8988T (cell line): Measurements from ENCODE around the gene DMAP1.

Source experiments
- DNase-seq: peaks from one replicate; pipeline ENCODE4 v3.0.0; 2011

Gene DMAP1

DNA sequence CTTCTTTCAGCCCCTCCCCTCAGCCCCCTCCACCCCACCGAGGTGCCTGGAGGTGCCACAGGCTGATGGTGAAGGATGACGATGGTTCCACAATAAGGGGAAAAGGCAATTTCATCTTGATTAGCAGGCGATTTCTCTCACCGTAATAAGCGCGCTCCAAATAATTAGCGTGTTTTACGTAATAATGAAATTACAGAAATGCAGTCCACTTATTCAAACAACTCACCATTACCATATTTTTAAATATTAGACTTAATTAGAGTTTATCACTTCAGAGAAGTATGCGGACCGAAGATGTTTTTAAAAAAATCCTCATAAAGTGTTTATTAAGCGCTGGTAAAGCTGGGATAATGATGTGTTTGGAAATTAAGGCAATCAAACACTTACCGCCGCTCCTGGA is 14.9 kb downstream of the DMAP1 start:
- DNase-seq = no peak

DNA sequence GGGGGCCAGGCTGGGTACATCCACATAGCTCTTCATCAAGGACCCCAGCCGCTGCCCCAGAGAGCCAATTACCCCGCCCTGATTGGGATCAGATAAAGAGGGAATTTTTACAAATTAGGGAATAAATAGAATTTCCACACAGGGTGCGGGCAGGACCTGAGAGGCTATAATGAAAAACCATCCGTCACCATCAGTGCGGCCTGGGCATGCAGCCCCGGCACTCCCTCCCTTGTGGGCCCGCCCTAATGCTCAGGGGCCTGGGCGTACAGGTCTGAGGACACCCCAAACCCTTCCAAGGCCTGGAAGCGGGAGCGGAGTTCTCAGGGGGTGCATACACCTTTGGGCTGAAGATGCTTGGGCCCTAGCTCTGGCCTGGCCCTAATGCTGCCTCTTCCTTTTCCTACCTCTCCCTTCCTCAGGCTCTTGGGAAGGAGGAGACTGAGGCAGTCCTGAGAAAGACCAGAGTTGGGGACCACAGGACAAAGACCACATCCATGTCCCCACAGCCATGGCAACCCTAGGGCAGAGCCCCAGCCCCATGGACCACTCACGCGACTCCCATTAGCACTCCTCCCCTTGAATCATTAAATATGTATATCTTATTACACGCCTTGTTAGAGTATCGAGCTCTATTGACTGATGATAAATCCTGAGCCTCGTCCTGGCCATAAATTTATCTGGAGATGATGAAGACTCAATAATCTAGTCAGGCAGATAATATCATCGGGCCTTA is 16.3 kb downstream of the DMAP1 start:
- DNase-seq = no peak

DNA sequence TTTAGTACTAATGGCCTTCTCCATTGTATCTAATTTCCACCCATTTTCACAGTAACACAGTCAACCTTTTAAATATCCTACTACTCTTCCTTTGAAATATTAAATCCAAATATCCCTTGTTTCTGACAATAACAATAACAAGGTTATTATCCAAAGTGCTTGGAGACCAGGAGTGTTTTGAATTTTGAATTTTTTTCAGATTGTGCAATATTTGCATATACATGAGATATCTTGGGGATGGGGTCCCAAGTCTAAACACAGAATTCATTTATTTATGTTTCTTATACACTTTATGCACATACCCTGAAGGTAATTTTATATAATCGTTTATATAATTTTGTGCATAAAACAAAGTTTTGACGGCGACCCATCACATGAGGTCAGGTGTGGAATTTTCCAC is 17.5 kb downstream of the DMAP1 start:
- no peak for DNase-seq

DNA sequence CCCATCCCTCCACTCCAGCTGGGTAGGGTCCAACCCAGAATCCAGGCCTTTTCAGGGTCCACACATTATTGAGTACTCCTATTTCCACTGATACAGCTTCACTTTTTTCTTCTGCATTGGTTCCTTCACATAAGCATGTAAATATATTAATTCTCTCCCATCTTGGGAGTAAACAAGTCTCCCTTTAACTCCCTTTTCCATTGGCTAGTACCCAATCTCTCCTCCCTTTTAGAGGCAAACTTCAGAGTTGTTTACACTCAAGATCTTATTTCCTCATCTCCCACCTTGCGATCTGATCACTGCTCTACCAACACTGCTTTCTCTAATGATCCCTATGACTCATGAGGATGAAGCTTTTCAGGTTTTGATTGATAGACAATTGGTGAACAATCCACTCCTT is 20.3 kb downstream of the DMAP1 start:
- DNase-seq = no peak

DNA sequence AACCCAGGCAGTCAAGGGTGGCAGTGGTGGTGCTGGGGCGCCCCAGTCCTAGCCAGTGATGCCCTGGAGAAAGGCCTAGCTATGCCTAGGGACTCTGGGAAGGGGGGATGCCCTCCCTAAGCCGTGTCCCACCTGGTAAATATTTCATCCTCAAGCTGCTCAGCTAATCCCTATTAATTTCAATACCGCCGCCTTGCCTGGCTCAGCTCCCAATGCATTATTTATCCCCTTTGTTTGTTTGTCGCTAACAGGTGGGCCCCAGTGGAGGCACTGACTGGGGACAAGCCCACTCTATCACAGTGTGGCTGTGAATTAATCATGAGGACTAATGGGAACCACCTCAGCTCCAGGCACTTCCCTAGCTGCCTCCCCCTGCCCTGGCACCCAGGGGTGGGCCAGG is 22.5 kb downstream of the DMAP1 start:
- no peak for DNase-seq

DNA sequence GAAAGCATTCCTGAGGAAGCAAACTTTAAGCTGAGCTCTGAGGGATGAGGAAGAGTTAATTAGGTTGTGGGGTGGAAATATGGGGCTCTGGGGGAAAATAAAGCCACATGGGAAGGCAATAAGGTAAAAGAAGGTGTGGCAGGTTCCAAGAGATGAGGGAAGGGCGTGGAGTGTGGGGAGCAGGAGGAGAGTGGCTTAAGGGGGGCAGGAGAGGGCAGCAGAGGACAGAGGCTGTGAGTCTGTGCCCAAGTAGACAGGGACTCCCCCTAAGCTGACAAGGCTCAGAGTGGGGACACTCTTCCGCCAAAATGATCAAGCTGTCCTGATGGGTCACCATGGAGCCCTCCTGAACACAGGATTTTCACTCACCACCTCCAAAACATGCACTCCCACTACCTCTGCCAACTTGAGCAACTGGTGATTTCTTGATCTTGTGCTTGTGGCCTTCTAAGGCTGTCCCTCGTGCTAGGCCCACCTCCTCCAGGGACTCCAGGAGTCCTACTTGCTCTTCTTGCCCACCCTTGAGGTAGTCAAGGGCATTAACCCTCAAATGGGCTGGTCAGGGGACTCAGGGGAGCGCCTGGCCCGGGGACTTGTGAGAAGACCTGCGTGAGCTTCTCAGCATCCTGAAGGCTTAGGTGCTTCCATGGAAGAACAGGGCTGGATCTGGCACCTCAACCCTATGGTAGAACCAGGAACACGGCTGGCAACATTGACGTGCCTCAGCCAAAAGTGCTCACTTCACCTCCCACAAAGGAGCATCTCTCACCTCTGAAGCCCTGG is 23.4 kb downstream of the DMAP1 start:
- no peak for DNase-seq

DNA sequence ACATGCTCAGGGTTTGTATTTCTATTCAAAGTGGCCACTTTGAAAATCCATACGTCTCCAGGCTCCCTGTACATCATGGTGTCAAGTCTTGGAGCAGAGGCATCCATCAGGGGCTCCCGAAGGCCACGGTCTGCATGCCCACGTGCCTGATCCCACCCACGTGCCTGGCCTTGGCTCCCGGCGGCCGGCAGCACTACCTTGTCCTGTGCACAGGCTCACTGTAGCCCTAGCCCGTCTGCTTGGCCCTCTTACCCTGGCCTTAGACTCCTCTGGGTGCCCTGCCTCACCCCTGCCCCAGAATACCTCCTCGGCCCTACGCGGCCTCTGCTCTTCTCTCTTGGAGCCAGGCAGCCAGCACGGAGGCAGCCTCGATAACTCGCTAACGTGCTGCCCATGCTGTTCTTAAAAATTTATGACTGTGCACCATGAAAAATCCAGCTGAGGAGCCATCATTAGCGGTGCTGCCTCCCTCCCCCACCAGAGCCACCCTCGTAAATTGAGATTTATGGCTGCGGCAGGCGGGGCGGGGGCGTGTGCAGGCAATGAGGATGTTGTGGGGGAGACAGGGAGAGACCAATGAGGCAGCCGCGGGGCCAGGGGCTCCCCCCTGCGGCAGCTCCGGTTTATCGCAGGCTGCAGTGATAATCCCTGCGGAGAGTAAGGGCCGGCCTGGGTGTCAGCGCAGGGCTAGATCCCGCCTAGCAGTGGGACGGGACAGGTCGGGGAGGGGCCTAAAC is 24.6 kb downstream of the DMAP1 start:
- no peak for DNase-seq

DNA sequence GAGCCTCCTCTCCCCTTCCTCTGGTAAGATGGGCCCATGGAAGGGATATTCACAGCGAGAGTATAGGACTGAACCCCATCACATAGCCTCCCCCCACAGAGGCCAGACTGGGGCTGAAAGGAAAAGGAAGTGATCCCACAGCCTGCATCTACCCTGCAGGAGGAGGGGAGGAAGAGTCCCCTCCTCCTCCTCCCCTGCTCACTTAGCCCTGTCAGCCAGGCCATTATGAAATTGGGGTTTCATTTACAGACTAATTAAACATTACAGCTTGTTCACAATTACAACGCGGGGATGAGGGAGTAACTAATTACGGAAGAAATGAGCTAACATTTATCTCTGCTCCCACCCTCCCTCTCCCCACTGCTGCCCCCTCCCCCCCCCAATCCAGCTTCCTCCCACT is 25.4 kb downstream of the DMAP1 start:
- DNase-seq = no peak

DNA sequence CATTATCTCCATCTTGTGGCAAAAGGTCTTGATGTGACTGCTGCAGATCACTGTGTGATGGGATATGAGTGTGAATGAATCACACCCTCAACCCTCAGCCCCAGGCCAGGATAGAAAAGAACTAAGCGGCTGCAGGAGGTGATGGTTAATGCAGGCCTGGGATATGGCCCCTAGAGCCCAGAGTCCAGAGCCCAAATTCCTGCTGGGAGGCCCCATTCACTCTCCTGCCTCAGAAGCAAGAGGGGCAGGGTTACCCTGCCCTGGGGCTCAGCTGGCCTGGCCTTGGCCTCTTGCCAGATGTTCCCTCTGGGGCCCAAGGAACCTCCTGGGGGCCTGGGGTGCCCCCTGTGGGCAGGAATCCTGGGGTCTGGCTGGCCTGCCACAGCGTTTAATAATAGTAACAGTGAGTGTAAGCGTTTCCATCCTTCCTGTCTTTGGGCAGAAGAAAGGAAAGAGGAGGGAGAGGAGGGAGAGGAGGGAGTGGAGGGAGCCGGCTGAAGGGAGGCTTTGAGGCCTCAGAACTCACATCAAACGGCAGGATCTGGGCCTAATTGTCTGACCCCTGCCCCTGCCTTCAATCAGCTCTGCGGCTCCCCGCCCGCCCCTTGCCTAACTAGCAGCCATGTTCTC is 26.2 kb downstream of the DMAP1 start:
- DNase-seq = no peak

DNA sequence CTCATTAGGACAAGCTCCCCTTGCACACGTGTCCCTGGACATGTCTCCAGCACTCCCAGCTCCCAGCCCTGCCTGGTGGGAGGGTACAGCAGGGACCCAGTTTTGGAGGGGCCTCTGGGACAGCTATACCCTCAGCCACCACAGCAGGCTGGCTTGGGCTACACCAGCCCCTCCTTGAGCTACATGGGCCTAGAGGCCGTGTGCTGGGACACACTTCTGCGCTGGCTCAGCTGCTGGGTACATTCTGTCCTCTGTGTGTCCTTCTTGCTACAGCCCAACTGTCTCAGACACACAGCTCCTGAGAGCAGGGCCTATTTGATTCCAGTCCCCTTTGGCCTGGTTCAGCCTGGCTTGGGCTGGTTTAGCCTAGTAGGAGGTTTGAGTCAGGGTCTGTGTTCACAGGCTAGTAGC is 26.7 kb downstream of the DMAP1 start:
- no peak for DNase-seq

DNA sequence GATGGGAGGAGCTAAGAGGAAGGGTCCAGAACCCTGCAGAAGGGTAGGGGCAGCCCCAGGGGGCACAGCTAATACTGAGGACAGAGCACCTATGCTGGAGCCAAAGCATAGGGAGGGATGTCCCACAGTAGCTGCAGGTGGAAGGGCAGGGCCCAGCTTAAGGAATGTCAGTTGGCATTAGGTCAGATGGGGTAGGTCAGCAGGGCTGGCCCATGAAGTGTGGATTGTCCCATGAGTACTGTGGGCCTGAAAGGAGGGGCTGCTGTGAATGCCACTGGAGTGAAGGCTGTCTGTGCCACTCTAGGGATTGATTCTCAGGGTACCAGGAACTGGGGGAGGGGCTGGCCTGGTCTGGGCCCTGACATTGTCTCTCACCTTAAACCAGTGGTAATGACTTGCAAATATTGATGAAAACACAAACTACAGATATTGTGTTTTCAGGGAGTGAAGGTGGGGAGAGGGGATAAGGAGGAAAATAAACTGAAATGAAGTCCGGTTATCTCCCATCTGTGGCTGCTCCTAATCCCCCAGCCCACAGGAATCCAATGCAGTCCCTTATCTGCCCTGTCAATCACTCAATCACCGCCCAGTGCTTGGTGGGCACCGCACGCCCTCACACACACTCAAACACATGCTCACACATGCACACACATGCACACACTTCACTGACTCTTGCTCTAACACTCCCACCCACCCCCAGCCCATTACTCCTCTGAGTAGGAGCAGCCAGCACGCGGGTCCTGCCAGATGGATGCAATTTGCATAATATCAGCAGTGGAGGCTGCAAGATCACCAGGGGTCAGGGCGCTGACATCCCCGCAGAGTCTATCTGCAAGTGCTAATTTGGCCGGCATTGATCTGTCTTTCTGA is 27.8 kb downstream of the DMAP1 start:
- no peak for DNase-seq

DNA sequence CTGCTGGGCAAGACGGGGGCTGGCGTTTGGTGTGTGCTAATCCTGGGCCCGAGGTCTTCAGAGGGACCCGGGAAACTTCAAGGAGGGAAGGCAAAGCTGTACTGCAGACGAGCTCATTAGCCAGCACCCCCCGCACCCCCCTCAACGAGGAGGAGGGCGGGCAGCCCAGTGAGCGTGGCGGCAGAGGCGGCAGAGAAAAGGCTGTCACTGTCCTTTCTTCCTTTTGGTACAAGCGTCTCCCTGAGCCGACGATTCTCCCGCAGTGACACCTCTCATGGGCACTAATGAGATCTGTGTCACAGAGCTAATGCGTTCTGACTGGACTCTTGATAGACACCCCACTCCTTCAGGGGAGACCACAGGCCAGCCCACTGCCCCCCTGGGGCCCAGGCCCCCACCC is 29.5 kb downstream of the DMAP1 start:
- DNase-seq = no peak

DNA sequence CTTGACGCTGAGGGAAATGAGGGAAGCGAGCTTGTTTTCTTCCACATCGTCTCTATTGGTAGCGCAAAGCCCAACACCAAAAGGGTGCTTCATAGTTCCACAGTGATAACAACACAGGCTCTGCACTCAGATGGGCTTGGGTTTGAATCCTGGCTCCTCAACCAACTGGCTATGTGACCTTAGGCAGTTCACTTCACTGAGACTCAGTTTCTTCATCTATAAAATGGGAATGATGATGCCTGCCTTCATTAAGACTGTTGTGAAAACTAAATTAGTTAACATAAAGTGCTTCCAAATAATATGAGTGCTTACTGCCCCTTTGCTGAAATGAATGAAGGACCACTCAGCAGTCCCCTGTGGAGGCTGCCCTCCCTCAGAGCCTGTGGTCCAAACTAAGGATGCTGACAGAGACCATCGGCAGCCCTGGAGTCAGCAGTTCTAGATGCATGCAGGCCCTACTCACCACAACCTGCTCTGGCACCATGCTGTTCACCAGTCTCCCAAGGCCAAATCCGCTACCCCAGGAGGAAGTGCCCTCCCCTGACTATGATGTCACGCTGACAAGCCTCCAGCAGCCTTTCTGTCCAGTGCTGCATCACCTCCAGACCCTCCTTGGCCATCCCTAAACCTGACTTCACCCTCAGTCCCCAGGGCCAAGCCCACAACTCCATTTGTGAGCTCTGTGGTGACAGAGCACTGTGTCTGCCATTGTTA is 30.7 kb downstream of the DMAP1 start:
- no peak for DNase-seq

DNA sequence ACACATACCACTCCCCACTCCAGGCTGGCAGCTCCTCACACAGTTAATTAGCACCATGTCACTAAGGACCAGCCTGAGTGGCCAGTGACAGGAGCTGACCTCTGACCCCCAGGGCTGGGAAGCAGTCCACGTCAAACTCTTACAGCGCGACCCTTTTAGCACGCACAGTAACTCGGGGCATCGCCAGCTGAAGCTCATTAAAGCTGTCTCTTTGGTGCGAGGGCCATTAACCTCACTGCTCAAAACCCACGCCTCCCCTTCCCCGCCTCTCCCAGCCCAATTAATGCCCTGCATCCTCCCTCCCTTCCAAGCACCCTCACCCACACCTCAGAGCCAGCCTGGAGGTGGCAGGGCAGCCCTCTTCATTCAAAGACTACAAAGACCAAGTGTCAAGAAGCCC is 31.7 kb downstream of the DMAP1 start:
- DNase-seq = no peak

DNA sequence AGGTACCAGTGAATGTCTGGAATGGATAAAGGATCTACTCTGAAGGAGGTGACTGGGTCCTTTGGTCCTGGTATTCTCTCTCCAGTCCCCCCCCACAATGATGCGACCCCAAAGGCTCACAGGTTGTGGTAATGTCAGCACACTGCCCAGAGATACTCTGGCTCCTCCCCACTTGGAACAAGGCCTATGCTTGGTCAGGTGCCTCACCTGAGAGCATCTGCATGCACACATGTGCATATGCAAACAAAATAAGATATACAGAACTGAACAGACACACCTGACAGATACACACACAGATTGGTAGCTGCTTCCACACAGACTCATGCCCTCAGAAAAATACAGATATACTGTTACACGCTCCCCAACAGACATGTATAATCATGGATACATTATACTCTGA is 33.5 kb downstream of the DMAP1 start:
- no peak for DNase-seq

DNA sequence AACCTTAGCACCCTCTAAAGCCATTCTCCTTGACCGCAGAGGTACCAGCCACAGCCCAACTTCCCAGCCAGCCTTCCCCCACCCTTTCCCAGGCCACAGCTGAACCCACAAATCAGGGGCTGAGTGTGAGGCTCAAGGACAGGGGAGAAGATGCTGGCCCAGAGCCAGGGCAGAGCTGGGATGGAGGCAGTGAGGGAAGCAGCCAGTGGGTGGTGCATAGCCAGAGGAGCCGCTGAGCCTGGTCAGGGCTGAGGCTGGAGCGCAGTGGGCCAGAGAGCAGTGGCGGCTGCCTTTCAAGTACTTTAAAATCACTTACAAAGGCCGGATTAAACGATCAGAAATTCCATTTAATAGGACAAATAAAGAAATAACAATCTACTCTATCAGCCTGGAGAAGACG is 36.3 kb downstream of the DMAP1 start:
- DNase-seq = no peak

DNA sequence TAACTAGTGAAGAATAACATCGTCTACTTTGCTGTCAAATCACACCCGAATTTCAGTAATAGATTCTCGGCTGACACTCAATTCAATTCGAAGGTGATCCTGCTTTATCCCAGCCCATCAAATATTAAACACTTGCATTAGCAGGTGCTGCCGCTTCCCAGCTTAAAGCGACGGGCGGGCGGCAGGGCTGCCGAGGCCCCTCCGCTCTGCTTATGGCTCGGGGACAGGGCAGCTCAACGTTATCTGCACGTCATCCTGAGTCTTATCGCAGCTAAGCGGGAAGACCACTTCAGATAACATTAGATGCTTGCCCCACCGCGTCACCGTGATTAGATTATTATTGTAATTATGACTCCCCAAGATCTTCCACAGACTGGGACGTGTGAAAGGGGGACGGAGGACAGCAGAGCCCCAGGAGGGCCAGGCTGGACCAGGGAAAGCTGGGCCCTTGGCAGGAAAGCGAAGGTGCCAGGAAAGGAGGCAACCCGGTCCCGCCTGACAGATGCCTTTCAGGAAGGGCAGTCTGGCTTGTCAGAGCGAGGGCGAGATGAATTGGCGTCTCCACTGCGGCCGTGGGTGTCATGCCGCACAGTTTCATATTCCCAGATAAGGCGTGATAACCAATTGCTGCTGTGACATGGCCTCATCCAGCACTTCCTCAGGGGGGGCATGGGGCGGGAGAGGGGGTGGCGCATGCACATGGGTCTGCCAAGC is 37.0 kb downstream of the DMAP1 start:
- no peak for DNase-seq

DNA sequence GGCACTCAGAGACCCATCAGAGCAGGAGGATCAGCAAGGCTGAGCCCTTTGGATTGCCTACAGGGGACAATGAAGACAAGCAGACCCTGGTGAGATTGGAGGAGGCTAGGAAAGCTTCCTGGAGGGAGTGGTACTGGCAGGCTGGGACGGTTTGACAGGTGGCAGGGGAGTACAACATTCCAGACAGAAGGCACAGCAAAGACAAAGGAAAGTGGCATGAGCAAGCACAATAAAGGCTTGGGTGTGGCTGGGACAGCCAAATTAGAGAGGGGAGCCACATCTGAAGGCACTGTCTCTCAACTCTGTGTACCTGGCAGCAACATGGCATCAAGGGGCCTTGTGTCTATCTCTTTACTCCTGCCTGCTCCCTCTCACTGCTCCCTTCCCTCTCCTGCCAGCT is 38.2 kb downstream of the DMAP1 start:
- DNase-seq = no peak

DNA sequence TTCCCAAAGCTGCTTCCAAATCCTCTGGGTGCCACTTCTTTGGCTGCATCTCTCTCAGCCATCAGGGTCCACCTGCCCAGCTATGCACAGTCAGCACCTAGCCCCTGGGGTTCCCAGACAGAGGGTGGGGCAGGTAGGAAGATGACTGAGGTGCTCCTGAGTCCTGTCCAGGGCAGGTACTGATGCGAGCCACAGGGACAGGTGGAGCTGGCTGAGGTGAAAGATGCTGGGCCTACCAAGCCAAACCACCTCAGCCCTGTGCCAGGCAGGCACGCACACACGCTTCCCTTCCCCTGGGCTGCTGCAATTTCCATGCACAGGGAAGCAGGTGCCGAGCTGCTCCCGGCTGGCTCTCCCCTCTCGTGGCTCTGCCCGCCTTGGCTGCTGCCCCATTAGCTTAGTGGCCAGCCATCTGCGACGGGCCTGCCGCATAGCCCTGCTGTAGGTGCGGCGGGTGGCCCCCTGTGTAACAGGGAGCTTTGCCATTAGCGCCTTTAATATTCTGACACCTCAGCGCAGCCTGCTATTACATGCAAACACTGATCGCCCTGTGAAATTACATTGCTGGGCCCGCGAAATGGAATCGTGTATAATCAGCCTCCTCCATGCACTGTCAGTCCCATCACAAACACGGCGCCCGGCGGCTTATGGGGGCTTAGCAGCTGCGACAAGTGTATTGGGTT is 38.9 kb downstream of the DMAP1 start:
- no peak for DNase-seq

DNA sequence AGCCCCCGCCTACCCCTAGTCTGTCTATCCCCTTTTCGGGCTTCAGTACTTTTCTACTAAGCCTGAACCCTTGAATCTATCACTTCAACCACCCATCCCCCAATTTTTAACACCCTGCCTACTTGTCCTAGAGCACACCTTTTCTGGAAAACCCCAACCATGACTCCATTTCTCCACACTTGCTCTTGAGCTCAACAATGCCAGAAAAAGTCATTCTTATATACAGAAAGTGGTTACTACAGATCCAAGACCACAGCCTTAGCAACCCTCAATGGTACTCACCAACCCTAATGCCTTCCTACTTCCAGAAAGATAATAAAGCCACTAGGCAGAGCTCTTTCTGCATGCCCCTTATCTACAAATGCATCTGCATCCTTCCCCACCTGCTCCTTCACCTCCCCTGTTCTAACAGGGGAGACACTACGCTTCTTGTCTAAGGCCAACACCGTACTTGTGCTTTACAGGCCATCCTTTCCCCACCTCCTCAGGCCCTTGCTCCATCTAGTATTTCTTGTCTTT is 41.2 kb downstream of the DMAP1 start:
- DNase-seq = no peak
